Suprapubic skin (tissue), 4 donors: ENCODE measurements around the gene MSRB3.

Source experiments
- POLR2A ChIP-seq, 2 donors: fragments of 450-650 bp; IDR thresholded peaks; one replicate each; pipeline ENCODE4 v1.6.1; 2017; ENCODE audit warnings: antibody characterized with exemption in 2 of 2, mild to moderate bottlenecking in 2 of 2, moderate library complexity in 2 of 2
- POLR2AphosphoS5 ChIP-seq, 3 donors: sonication (generic); formaldehyde crosslinking; IDR thresholded peaks; one replicate each; pipeline ENCODE4 v1.6.1; 2017; ENCODE audit warnings: antibody characterized with exemption in 3 of 3
- TF ChIP-seq, protein P1 (sequence below), 2 donors: fragments of 200-600 bp in 1 of 2; fragments of 450-650 bp in 1 of 2; sonication (generic) in 1 of 2; IDR thresholded peaks; one replicate each; pipeline ENCODE4 v1.5.1; 2016 to 2019; ENCODE audit warnings: antibody characterized with exemption in 2 of 2, mild to moderate bottlenecking in 1 of 2, moderate library complexity in 1 of 2

DNA sequence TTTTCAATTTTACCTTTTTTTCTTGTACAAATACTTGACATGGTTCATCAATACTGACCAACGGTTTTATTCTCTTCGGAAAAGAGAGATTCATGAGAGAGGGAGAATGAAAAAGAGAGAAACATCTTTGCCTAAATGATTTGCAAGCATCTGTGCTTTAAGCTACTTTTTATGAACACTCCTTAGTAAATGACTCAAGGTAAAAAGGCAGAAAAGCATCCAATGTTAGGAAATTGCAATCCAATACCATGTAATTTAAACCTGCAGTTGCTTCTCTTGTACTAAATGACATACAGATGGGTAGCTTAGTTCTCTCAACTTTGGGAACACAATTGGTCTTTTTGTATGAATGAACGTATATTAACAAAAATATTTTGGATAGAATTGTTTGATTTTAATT, 46.1 kb downstream of the MSRB3 start:
- TF ChIP-seq, protein P1, sequence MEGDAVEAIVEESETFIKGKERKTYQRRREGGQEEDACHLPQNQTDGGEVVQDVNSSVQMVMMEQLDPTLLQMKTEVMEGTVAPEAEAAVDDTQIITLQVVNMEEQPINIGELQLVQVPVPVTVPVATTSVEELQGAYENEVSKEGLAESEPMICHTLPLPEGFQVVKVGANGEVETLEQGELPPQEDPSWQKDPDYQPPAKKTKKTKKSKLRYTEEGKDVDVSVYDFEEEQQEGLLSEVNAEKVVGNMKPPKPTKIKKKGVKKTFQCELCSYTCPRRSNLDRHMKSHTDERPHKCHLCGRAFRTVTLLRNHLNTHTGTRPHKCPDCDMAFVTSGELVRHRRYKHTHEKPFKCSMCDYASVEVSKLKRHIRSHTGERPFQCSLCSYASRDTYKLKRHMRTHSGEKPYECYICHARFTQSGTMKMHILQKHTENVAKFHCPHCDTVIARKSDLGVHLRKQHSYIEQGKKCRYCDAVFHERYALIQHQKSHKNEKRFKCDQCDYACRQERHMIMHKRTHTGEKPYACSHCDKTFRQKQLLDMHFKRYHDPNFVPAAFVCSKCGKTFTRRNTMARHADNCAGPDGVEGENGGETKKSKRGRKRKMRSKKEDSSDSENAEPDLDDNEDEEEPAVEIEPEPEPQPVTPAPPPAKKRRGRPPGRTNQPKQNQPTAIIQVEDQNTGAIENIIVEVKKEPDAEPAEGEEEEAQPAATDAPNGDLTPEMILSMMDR (IDR thresholded peaks at IDR 0.05): no peak
- TF ChIP-seq POLR2A (IDR thresholded peaks at IDR 0.05) (no peak), POLR2AphosphoS5 (IDR thresholded peaks at IDR 0.05) (no peak)
